HG03280 (cell line): ENCODE data around the gene GRAMD1C.
A peak's percentile ranks its signal among the peaks of the same experiment; 100 is the strongest.
"Not testable (repeated sequence)": the region's sequence is repeated elsewhere in the genome, so short reads cannot be mapped to it uniquely, and the experiment has no call there.

Experiments used
- ATAC-seq: cut with Tn5 transposase; IDR thresholded peaks from one replicate; pipeline ENCODE4 v1.9.1; 2021; ENCODE audit warnings: mild to moderate bottlenecking, moderate library complexity; ENCODE audit not compliant: unreplicated experiment

GRAMD1C gene

GRCh38 chr3:113838631-113839209 lies at the start of gene GRAMD1C:
GRAMD1C (plus strand) TSS chr3:113838788; CDS start chr3:113838910, 122 bp downstream.
- peak; percentile 91 for ATAC-seq

DNA sequence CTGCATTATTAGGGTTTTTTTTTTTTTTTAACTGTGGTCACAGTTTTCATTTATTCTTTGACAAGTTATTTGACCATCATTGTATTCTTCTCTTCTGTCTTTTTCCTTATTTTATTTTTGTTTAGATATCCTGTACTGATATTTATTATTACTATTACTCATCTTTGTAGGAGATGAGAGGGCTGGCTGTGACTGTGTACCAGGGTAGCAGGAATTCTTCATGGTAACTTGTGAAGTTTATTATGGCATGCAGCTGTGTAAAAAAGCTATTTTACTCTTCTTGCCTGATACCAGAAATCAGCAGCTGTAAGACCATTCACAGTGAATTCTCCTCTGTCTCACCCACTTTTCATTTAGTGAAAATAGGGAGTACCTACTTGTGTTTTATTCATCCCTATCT lies 47.2 kb upstream of the GRAMD1C start:
- ATAC-seq = no peak

- ATAC-seq = no peak
Measured at GRCh38 chr3:113794526-113794925, 44.1 kb upstream of the GRAMD1C start.

DNA sequence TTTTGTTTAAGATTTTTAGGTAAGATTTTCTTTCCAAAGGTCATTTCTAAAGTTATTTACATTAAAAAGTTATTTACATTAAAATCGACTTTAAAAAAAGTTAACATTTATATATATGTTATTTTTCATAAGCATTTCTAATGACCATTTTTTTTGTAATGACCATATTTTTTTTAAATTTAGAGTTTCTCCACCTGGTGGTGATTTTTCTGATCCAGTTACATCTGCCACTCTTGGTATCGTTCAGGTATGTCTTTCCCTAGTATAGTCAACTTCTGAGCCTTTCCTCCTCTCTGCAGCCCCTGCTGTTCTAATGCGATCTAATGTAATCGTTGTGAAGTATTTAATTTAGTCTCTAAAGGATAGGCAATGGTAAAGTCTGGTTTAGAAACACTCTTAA lies 42.9 kb upstream of the GRAMD1C start:
- ATAC-seq = no peak

- no peak for ATAC-seq
Measured at GRCh38 chr3:113802795-113803455, 35.7 kb upstream of the GRAMD1C start.

GRCh38 chr3:113804661-113805060 lies 33.9 kb upstream of the GRAMD1C start:
- ATAC-seq = no peak

- no peak for ATAC-seq
Measured at GRCh38 chr3:113805249-113805648, 33.3 kb upstream of the GRAMD1C start.

DNA sequence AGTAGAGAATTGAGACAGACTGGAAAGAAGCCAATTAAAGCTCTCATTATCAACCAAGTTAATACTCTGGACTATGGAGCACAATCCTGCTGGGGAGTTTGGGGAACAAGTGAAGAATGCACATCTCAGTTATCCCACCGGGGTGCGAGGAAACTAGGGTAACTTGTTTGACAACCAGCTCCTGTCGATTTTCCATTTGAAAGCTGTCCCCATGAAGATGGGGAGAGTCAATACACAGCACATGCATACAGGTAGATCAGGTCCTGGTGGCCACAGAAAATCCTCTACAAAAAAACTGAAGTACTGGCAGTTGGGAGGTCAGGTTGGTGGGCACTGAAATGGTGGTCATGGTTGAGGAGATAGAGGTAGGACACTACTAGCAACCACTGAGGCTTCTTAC lies 25.7 kb upstream of the GRAMD1C start:
- no peak for ATAC-seq

DNA sequence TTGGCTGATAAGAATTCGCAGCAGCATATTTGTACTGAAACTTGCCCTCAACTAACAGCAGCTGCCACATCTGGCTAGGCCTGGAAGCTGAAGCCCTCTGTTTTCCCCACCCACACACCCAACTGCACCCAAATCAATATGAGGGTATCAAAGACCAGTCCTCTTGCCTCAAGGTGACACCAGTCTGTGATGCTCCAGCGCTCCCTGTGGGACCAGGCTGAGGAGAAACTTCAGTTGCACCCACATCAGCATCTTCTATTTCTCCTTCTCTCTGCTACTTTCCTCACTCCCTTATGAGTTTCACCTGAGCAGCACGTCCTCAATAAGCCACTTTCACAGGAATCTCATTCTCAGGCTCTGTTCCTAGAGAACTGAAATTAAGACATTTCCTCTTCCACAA lies 18.7 kb upstream of the GRAMD1C start:
- ATAC-seq = no peak

DNA sequence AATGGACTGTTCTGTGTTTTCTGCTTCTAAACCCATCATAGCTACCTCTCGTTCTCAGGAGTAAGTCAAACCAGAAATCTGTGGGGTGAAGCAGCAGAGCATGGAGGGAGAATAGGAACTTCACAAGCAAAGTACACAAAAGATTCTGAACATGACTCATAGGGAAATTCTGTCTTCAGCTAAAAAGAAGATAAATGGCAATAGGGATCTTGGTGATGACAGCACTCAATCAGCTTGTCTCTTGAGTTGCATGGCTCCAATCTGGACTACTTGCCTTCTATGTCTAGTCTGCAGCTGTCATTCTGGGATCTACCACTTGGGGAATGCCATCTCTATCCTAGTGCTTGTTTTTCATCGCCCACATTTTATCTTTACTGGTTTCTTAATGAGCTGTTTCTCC lies 13.5 kb upstream of the GRAMD1C start:
- ATAC-seq = no peak

GRCh38 chr3:113828600-113828999 lies 10.0 kb upstream of the GRAMD1C start:
- no peak for ATAC-seq

DNA sequence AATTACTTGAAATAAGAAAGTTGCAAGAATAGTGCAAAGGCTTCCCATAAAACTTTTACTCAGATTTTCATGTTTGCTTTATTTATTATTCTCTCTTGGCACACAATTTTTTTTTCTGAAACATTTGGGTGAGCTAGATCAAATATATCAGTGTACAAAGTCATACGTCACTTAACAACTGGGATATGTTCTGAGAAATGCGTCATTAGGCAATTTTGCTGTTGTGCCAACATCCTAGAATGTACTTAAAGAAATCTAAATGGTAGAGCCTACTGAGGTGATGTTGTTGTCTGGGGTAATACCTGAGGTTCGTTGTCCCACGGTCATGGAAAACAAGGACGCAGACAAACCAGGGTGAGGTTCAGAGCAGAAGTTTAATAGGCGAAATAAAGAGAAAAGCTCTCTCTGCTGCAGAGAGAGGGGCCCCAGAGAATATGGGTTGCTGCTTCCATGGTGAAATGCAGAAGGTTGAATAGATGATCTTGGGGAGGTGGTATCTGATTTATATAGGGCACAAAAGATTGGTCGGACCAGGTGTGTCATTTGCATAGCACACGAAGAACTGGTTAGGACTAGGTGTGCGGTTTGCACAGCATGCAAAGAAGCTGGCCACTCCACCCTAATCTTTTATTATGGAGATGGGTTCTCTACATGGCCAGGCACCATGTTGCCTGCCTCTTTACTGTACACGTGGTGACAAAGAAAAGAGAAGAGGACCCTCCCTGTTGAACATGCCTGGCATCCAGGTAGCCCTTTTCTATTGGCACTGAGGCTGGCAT lies 8.8 kb upstream of the GRAMD1C start:
- no peak for ATAC-seq

DNA sequence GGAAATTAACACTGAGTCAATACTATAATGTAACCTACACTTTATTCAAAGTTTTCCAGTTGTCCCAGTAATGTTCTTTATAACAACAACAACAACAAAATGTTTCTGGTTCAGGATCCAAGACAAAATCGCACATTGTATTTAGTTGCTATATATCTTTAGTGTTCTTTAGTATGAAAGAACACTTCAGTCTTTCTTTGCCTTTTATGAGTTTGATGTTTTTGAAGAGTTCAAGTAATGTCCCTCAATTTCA lies 7.6 kb upstream of the GRAMD1C start:
- no peak for ATAC-seq

DNA sequence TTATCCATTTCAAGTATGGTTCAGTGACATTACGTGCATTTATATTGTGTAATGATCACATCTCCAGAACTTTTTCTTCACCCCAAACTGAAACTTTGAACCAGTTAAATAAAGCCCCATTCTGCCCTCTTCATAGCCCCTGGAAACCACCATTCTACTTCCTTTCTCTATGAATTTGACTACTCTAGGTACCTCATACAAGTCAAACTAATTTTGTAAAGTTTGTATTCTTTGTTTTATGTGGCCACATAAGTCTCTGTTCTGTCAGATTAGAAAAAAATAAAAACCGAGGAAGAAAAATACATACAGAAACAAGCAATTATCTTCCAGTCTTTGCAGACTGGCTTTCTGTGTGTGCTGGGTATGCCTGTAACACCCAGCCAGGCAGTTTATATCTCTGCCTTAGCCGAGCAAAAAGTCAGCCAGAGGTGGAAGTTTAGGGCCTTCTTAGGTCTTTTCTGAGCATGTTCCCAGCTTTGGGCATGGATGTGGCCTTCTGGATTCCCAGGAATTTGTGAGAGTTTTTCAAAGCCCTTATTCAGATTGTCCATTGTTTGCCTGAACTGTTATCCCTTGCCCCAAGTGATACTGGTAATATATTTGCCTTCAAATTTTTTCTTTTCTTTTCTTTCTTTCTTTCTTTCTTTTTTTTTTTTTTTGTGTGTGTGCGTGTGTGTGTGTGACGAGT lies 6.0 kb upstream of the GRAMD1C start:
- peak; percentile 49 for ATAC-seq

DNA sequence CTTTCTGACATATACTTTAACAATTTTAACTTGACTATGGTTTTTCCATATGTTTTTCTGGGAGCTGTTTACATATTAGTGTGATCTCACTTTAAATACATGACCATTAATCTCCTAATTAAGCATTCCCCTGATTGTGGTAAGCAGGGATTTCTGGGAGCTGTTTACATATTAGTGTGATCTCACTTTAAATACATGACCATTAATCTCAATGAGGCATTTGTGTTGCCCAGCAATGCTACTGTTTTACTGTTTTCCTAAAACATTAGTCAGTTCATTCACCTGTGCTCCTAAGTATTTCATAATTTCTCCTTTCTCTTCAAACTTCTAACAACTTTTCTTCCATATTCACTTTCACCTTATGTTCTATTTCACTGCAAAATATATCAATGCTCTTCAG lies 3.6 kb upstream of the GRAMD1C start:
- no peak for ATAC-seq

GRCh38 chr3:113839551-113839950 lies 963 bp downstream of the GRAMD1C start:
- no peak for ATAC-seq

DNA sequence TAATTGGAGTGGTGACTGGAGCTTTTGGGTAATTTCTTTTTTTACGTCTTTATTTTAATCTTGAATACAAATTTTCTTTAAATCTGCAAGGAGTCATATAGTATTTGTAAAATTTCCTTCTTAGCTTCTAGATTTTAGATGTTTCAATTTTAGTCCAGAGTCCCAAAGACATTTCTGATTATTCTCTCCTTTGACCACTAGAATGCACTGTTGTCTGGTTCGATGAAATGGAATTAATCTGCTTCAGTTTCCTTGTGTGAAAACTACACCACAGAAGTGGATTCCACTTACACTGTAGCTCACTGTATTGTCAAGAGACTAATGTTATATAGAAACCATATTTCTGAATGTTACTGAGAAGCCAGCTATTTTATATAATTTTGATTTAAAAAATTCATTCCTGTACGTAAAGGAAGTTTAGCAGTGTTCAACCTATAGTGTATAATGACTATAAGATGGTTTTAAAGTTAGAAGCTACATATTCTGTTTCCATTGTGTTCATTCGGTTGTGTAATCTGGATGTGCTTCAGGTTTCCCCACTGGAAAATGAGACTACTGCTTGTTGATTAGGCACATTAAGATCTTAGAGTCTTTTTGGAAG lies 6.1 kb downstream of the GRAMD1C start:
- ATAC-seq = no peak

DNA sequence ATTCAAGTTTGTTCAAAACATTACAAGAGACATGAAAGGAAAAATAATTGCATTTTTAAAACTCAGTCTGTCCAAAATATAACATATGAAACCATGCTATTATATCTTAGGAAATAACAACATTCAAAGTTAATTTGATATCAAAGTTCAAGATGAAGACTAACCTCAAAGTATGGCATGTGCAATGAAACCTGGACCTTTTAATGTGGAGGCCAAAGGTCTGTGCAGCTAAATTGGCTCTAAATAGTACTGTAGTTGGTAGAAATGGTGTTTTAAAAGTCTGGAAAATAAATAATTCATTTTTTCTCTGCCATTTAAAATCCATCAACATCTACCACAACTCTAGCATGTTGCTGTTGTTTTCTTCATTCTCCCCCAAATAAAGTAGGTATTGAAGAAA lies 8.7 kb downstream of the GRAMD1C start:
- ATAC-seq = no peak

DNA sequence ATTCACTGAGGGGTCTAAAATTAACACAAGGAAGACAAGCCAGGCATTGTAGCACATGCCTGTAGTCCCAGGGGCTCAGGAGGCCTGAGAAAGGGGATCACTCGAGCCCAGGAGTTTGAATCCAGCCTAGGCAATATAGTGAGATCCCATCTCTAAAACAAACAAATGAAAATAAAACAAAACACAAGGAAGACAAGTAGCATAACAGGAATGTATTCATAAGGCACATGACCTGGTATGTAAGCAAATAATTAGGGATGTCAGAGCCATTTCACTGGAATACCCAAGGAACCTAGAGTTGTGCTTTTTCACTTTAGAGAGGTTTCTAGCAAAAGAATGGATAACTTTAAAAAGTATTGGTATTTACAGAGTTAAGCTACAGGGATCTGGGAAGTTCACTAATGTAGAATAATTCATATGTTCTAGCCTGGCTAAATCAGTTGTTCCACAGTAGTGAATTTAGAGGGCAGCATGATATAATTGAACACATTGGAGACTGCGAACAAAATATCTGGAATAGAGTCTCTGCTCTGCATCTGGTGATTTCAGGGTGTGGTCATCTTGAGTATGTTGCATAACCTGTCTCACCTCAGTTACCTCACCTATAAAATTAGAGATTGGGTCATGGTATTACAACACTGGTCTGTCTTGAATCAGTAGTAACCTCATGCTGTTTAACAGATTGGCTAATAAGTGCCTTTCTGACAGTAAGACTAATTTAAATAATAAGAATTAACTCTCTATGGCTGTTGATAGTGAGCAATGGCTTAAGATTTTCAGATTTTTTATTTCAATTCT lies 9.3 kb downstream of the GRAMD1C start:
- ATAC-seq = no peak

- not testable (repeated sequence) for ATAC-seq
Measured at GRCh38 chr3:113849071-113849470, 10.5 kb downstream of the GRAMD1C start.

DNA sequence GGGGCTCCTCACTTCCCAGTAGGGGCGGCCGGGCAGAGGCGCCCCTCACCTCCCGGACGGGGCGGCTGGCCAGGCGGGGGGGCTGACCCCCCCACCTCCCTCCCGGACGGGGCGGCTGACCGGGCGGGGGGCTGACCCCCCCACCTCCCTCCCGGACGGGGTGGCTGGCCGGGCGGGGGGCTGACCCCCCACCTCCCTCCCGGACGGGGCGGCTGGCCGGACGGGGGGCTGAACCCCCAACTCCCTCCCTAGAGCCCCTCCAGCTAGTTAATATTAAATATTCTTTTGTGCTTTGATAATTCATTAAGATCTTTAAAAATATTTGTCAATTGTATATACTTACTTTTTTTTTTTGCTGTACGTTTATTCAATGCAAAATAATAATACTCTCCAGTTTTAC lies 11.3 kb downstream of the GRAMD1C start:
- not testable (repeated sequence) for ATAC-seq
